K562 (cell line): Measurements from ENCODE around the gene TAF1B. TPM values are rescaled to one million over a fixed set of nuclear protein-coding genes. Genes with fewer than 3 reads are reported as not detected.

Experiments used
- AFF4 ChIP-seq: sonication (generic); formaldehyde crosslinking; IDR thresholded peaks from 2 replicates; pipeline ENCODE4 v1.8.0; 2023; ENCODE audit warnings: mild to moderate bottlenecking, missing genetic modification reagents
- BMI1 ChIP-seq: fragments of 150-350 bp; IDR thresholded peaks from 2 replicates; pipeline ENCODE4 v1.6.1; 2014; ENCODE audit warnings: low read length
- BRCA1 ChIP-seq, 2 experiments: fragments of 450-650 bp in 1 of 2; sonication (generic) in 1 of 2; formaldehyde crosslinking in 1 of 2; IDR thresholded peaks; 2 replicates each; pipeline versions ENCODE4 v1.5.0 to v1.6.1; 2017 to 2020; ENCODE audit warnings: mild to moderate bottlenecking in 1 of 2, missing genetic modification reagents in 1 of 2
- EHMT2 ChIP-seq: fragments of 450-650 bp; IDR thresholded peaks from 2 replicates; pipeline ENCODE4 v1.6.1; 2018; ENCODE audit warnings: antibody characterized with exemption
- GABPB1 ChIP-seq: sonication (generic); formaldehyde crosslinking; IDR thresholded peaks from 2 replicates; pipeline ENCODE4 v1.8.0; 2022; ENCODE audit warnings: mild to moderate bottlenecking, missing genetic modification reagents
- MECOM ChIP-seq: fragments of 250-450 bp; sonication (Bioruptor Pico); IDR thresholded peaks from 2 replicates; pipeline ENCODE4 v1.8.0; 2022; ENCODE audit warnings: inconsistent platforms
- MGA ChIP-seq: fragments of 450-650 bp; IDR thresholded peaks from 2 replicates; pipeline ENCODE4 v1.6.1; 2016; ENCODE audit warnings: mild to moderate bottlenecking, moderate library complexity
- SUPT5H ChIP-seq: fragments of 450-650 bp; IDR thresholded peaks from 2 replicates; pipeline ENCODE4 v1.6.1; 2016
- TCF7L2 ChIP-seq: fragments of 150-350 bp; IDR thresholded peaks from 2 replicates; pipeline ENCODE4 v1.6.1; 2016; ENCODE audit warnings: low read depth, mild to moderate bottlenecking, low read length, moderate library complexity
- VEZF1 ChIP-seq: fragments of 200-800 bp; sonication (Bioruptor generic); IDR thresholded peaks from 2 replicates; pipeline ENCODE4 v1.6.1; 2017; ENCODE audit warnings: missing genetic modification characterization, missing compliant biosample characterization
- ZNF174 ChIP-seq: fragments of 250-450 bp; sonication (Bioruptor Pico); IDR thresholded peaks from 2 replicates; pipeline ENCODE4 v1.4.0; 2020; ENCODE audit warnings: mild to moderate bottlenecking
- polyA plus RNA-seq, 8 experiments: library from polyadenylated mRNA; depleted of rRNA in 4 of 8; stranded (reverse) in 5 of 8; unstranded in 3 of 8; fragments of >200 nt; fragmentation: Nextera tagmentation in 2 of 8; fragmentation: Illumina TruSeq in 1 of 8; extraction: Ambion mirVana in 2 of 8; extraction: Trizol in 1 of 8; gene quantifications; 2 replicates each; pipeline versions ENCODE4 v1.2.1 to v1.2.3, GENCODE V29; 2011 to 2014; ENCODE audit warnings: inconsistent platforms in 1 of 8, missing spikeins in 1 of 8
- total RNA-seq, 7 experiments: library from RNA; depleted of rRNA in 6 of 7; stranded (reverse); fragments of >200 nt in 6 of 7; fragmentation: Illumina TruSeq in 2 of 7; extraction: Trizol in 2 of 7; gene quantifications; 2 replicates each; pipeline versions ENCODE4 v1.2.1 to v1.2.3, GENCODE V29; 2011 to 2021; ENCODE audit warnings: low replicate concordance in 1 of 7

Gene TAF1B
- total and polyA plus RNA-seq, 9 of the 15 experiments (the other 6 are each of a cell fraction or from before 2014, with no cell fraction given): 8.8 to 25.1 (median 17.3) TPM

GRCh38 chr2:9813312-9814128 lies 29.8 kb upstream of the TAF1B start (continued):
- no peak for TF ChIP-seq MGA
- TF ChIP-seq EHMT2: no peak
- no peak for TF ChIP-seq BRCA1 (IDR thresholded peaks at IDR 0.05)
- TF ChIP-seq BRCA1 (CRISPR knock-in tag; IDR thresholded peaks at IDR 0.05): no peak
- no peak for TF ChIP-seq AFF4 (CRISPR knock-in tag)
- TF ChIP-seq MECOM (CRISPR knock-in tag): no peak
- TF ChIP-seq VEZF1: peak; percentile 81
- TF ChIP-seq BMI1: no peak
- no peak for TF ChIP-seq SUPT5H
- no peak for TF ChIP-seq ZNF174
- no peak for TF ChIP-seq GABPB1 (CRISPR knock-in tag)
- no peak for TF ChIP-seq TCF7L2
